Activated CD4-positive, alpha-beta T cell treated with anti-CD3 and anti-CD28 coated beads, Interleukin-2, amount 50 U/mL, for 4 hours (primary cell): ENCODE results near the gene ZNF232.
A peak's percentile ranks its signal among the peaks of the same experiment; 100 is the strongest.
"Not testable (repeated sequence)": the region's sequence is repeated elsewhere in the genome, so short reads cannot be mapped to it uniquely, and the experiment has no call there.

Experiments used
- DNase-seq, 2 experiments: peaks; one replicate each; pipeline ENCODE4 v3.0.0-alpha.2; 2020

Gene ZNF232

GRCh38 chr17:5111402-5112204 lies at the start of gene ZNF232:
Gene ZNF232, minus strand, starts transcription at chr17:5111878. Its CDS starts 56 bp downstream, at chr17:5111822.
- peak; percentile 83 to 85 for DNase-seq

DNA sequence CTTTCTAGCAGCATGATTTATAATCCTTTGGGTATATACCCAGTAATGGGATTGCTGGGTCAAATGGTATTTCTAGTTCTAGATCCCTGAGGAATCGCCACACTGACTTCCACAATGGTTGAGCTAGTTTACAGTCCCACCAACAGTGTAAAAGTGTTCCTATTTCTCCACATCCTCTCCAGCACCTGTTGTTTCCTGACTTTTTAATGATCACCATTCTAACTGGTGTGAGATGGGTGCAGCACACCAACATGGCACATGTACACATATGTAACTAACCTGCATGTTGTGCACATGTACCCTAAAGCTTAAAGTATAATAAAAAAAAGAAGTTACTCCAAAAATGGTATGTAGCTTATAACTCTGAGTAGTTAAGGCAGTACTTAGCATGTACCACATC lies 49.0 kb upstream of the ZNF232 start:
- not testable (repeated sequence) for DNase-seq

GRCh38 chr17:5146122-5146521 lies 34.4 kb upstream of the ZNF232 start:
- DNase-seq, result not testable (repeated sequence)

GRCh38 chr17:5142877-5143276 lies 31.2 kb upstream of the ZNF232 start:
- DNase-seq, result not testable (repeated sequence)

DNA sequence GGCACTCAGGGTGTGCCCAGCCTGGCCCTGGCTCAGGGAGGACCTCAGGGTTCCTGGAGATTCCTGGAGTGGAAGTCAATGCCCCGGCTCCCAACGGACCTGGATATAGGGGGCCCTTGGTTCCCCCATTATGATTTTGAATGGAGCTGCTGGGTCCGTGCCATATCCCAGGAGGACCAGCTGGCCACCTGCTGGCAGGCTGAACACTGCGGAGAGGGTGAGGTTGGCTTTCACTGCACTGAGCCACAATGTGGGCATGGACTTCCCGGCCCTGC lies 27.7 kb upstream of the ZNF232 start:
- no peak for DNase-seq

- DNase-seq, result no peak
These were observed 27.2 kb upstream of the ZNF232 start for GRCh38 chr17:5138616-5139457.

- not testable (repeated sequence) for DNase-seq
These were observed 26.5 kb upstream of the ZNF232 start for GRCh38 chr17:5138198-5138544.

DNA sequence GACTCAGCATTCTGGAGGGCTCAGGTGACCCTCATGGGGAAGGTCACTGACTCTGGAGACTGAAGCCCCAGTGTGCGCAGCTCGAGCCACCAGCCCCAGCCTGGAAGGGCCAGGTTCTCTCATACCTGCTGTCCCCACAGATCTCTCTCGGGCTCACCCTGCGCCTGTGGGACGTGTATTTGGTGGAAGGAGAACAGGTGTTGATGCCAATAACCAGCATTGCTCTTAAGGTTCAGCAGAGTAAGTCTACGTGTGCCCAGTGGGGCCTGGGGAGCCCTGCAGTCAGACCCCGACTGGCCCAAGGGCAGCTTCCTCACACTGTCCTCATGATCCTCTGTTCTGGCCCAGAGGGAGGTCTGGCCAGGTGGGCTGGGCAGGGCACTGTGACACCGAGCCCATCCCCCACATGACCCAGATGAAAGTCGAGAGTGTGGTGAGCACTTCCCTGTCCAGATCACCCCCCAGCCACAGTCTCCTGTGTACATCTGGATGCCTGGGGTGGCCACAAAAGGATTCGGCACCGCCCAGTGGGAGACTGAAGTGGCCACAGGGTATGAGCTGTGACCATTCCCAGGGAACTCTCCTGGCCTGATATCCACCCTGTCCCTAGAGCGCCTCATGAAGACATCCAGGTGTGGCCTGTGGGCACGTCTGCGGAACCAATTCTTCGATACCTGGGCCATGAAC lies 26.0 kb upstream of the ZNF232 start:
- not testable (repeated sequence) for DNase-seq

- not testable (repeated sequence) for DNase-seq
These were observed 25.1 kb upstream of the ZNF232 start for GRCh38 chr17:5136580-5137412.

- no peak for DNase-seq
These were observed 24.3 kb upstream of the ZNF232 start for GRCh38 chr17:5135726-5136579.

DNA sequence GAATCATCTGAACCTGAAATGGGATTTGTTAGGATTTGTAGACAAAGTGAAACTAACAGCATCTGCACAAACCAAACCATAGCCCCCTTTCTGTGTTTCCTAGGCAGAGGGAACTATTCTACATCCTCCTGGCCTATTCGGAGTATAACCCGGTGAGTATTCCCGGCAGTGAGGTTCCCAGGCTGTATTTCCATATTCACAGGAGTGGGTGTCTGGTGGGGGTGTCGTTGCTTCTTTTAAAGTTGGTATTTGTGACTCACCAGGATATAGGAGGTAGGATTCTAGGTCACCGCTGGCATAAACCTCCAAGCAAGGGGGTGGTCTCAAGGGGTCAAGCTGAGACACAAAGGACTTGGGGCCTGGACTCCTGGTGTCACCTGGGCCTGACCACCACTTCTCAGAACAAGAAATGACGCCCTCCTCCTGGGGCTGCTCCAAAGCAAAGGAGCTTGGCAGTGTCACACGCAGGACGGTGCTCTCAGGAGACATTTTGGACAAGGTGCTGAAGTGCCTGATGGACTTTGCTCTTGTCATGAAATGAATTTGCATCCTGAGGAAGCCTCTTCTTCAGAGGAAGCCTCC lies 23.5 kb upstream of the ZNF232 start:
- not testable (repeated sequence) for DNase-seq

DNA sequence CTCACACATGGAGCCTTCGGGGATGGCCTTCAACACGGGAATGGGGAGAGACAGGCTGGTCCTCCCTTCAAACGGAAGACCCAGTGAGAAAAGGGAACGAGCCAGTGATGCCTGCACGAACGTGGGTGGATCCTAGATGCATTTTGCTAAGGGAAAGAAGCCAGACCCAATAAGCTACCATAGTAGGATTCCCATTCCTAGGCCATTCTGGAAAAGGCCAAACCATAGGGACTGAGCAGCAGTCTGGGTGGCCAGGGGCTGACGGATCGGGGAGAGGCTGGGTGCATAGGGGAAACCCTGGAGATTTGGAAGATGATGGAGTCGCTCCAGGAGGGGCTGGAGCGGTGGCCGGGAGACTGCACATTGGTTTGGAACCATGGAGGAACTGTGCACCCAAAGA lies 22.9 kb upstream of the ZNF232 start:
- DNase-seq, result not testable (repeated sequence)

GRCh38 chr17:5133961-5134360 lies 22.3 kb upstream of the ZNF232 start:
- not testable (repeated sequence) for DNase-seq

- DNase-seq, result no peak
These were observed 21.6 kb upstream of the ZNF232 start for GRCh38 chr17:5133311-5133710.

DNA sequence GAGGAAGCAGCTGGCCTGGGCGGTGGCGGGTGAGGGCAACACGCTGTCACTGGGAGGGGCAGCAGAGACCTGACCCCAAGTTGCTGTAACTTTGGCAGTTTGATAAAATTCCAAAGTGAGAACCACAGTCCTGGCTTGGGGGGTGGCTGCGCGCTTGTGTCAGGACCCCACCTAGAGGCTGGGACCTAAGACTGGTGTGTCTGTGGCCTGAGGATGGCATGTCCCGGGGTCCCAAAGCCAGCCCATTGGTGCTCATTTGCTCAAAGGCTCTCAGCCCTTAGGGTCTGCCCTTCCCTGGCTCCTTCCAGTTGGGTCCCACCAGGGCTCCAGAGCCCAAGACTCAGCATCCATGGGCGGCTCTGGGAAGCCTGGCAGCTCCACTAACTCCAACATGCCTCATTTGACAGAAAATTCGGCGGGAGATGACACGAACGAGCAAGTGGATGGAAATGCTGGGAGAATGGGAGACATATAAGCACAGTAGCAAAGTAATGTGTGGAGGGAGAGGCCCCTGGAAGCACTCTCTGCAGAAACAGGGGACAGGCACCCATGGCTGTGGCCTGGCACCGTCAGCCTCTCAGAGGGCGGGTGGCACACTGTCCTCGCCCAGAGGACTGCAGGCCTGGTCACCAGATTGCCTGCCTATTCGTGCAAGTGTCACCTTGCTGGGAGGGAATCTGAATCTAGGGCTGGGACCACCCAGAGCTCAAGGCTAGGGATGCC lies 21.0 kb upstream of the ZNF232 start:
- not testable (repeated sequence) for DNase-seq

GRCh38 chr17:5131799-5132502 lies 20.3 kb upstream of the ZNF232 start:
- not testable (repeated sequence) for DNase-seq

GRCh38 chr17:5131146-5131715 lies 19.6 kb upstream of the ZNF232 start:
- no peak for DNase-seq

DNA sequence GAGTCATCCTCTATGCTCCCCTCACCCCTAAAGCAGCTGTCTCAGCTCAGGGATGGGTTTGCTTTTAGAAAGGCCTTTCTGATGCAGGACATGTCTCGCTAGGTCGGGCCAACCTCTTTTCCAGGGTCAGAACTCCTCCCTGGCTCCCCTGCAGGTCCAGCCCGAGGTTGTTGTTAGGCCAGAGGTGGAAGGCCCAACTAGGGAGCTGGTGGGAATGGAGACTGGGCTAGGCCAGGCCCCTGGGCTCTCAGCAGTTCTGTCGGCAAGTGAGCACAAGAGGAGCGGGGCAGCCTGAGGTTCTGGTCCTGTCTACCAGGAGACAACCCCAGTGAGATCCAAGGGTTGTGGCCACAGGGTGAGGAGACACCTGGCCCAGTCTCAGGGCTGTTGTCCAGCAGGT lies 19.0 kb upstream of the ZNF232 start:
- DNase-seq, result not testable (repeated sequence)

GRCh38 chr17:5130261-5130660 lies 18.6 kb upstream of the ZNF232 start:
- not testable (repeated sequence) for DNase-seq
